Sigmoid colon (tissue), 4 donors: ENCODE results near the gene TMEM47.

Experiments
- CTCF ChIP-seq, 4 experiments: fragments of 450-650 bp in 3 of 4; fragments of 200-600 bp in 1 of 4; IDR thresholded peaks; one replicate each; pipeline ENCODE4 v1.5.1; 2016 to 2019; ENCODE audit warnings: antibody characterized with exemption in 4 of 4, mild to moderate bottlenecking in 3 of 4, moderate library complexity in 2 of 4
- EP300 ChIP-seq, 4 donors: sonication (generic); formaldehyde crosslinking; IDR thresholded peaks; one replicate each; pipeline ENCODE4 v1.6.1; 2017; ENCODE audit warnings: antibody characterized with exemption in 4 of 4
- POLR2AphosphoS5 ChIP-seq, 4 donors: sonication (generic); formaldehyde crosslinking; IDR thresholded peaks; one replicate each; pipeline ENCODE4 v1.6.1; 2017; ENCODE audit warnings: antibody characterized with exemption in 4 of 4

DNA sequence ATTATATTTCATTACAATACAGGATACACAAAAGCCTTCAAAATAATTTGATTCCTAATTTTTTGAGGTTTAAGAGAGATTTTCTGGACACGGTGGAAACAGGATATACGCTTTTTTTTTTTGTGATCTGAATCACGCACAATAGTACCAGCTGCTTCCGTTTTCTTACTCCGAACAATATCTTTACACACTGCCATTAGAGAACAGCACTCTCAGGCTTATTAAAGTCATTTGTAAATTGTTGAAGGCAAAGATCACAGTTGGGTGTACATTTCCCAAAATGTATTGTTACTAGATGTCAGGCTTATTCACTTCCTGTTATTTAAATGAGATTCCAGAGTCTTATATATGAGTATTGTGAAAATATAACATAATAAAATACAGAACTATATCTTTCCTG, 71.5 kb downstream of the TMEM47 start:
- TF ChIP-seq POLR2AphosphoS5 (IDR thresholded peaks at IDR 0.05) (no peak), CTCF (IDR thresholded peaks at IDR 0.05) (no peak), EP300 (IDR thresholded peaks at IDR 0.05) (no peak)
